Measurements from ENCODE around the gene DUSP9. TPM values are rescaled to one million over a fixed set of nuclear protein-coding genes. Genes with fewer than 3 reads are reported as not detected.

Gene DUSP9
- total RNA-seq, 1 experiment from 2014 or later, result 2.4 TPM

- Histone ChIP-seq H3K18ac (ENCODE audit: insufficient read length, low read depth, low read length) (no peak overlapping the region), H4K91ac (ENCODE audit: insufficient read length, low read depth, low read length) (no peak overlapping the region), H3K4ac (ENCODE audit: low read depth, low read length) (no peak overlapping the region), H3K27me3 (ENCODE audit: insufficient read depth, low read length) (no peaks in the 10 kb centered on the region), H3K23me2 (ENCODE audit: insufficient read length, low read depth, low read length, poor library complexity, severe bottlenecking) (no peaks in the 10 kb centered on the region), H2BK20ac (ENCODE audit: low read depth, low read length, poor library complexity, severe bottlenecking) (no peak overlapping the region), H3K56ac (ENCODE audit: insufficient read length, low read depth, low read length) (no peak overlapping the region), H3K23ac (ENCODE audit: insufficient read length, low read depth, low read length) (no peak overlapping the region), H3K9me3 (ENCODE audit: control insufficient read depth, low read depth, low read length) (peaks cover 17% of the 10 kb centered on the region), H2BK120ac (ENCODE audit: low read depth, low read length, poor library complexity, severe bottlenecking) (no peak overlapping the region), H2AK5ac (ENCODE audit: insufficient read length, low read length) (no peak overlapping the region), H2BK5ac (ENCODE audit: insufficient read length, low read length) (no peak overlapping the region), H3T11ph (ENCODE audit: low read length) (no peak overlapping the region), H2BK12ac (ENCODE audit: insufficient read length, low read depth, low read length) (no peak overlapping the region), H3K79me2 (ENCODE audit: insufficient read depth, low read length) (no peaks in the 10 kb centered on the region), H4K5ac (ENCODE audit: insufficient read length, low read depth, low read length) (no peak overlapping the region), H2BK15ac (ENCODE audit: low read depth, low read length) (no peak overlapping the region), H2AFZ (ENCODE audit: low read length) (no peak overlapping the region), H3K4me1 (ENCODE audit: insufficient read depth, low read length) (no peaks in the 10 kb centered on the region), H4K20me1 (ENCODE audit: control insufficient read depth, insufficient read depth, insufficient read length) (no peaks in the 10 kb centered on the region), H3K79me1 (ENCODE audit: insufficient read depth, low read depth, low read length, poor library complexity, severe bottlenecking) (no peaks in the 10 kb centered on the region), H3K9ac (ENCODE audit: extremely low read depth, insufficient read length, low read length) (no peak overlapping the region), H3K27ac (ENCODE audit: insufficient read length, low read depth, low read length) (no peak overlapping the region), H4K8ac (replicated peaks; ENCODE audit: insufficient read length, low read depth, low read length) (no peak overlapping the region), H3K4me2 (ENCODE audit: insufficient read depth, insufficient read length, low read length) (no peak overlapping the region), H3K14ac (ENCODE audit: insufficient read depth, low read length) (no peak overlapping the region)
- WGBS (ENCODE audit: extremely low coverage, insufficient read length, low lambda C conversion rate), result no CpG with 5 or more reads among the region's 8 CpGs
- no peaks in the 10 kb centered on the region for H3K4me1 Mint-ChIP-seq
- no peak overlapping the region for H3K4me3 Mint-ChIP-seq
- H3K36me3 Mint-ChIP-seq (ENCODE audit: insufficient read depth in 1 of 3, low read depth in 3 of 3), result peaks cover 0 to 2% (median 0%) of the 10 kb centered on the region in 3 experiments; a peak in 2 of 7 replicates
- no peak for TF ChIP-seq CTCF (conservative IDR thresholded peaks at IDR 0.05)
- no peak for DNase-seq
- peaks cover 63 to 74% of the 10 kb centered on the region in 2 experiments for H3K9me3 Mint-ChIP-seq
- peaks cover 26% of the 10 kb centered on the region for H3K27me3 Mint-ChIP-seq (ENCODE audit: low read depth)
- no peak overlapping the region for H3K27ac Mint-ChIP-seq
These were observed 18.9 kb upstream of the DUSP9 start for GRCh38 chrX:153628129-153628528.
